Measurements from ENCODE around the gene DTX3.
A peak's percentile ranks its signal among the peaks of the same experiment; 100 is the strongest.

DTX3 gene

DNA sequence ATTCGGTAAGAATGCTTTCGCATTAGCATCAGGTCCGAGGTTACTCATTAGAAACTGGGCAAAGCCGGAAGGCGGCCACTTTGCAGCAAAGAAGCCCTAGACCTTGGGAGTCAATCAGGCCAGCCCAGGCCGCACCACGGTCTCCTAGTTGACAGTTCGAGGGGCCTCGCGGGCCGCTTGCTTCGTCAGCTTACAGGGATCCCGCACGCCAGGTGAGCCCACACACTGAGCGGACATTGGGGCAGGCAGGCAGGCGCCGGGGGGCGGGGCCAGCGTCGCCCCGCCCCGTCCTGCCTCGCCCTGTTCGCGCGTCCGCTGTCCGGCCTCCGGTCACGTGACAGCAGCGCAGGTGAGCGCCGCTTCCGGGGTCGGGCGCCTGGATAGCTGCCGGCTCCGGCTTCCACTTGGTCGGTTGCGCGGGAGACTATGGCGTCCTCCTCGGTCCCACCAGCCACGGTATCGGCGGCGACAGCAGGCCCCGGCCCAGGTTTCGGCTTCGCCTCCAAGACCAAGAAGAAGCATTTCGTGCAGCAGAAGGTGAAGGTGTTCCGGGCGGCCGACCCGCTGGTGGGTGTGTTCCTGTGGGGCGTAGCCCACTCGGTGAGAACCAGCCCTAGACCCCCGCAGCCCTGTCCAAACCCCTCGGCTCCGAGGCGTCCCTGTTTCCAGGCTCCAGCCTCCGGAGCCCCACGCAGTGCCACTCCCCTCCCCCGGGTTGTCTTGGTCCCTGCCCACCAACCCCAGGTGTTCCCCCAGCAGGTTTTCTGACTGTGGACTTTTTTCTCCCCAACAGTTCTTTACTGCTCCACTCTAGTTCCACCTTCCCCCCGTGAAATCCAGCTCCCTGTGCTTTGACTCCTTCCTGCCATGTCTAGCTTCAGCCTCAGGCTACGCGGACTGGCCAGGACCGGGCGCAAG lies 13.5 kb upstream of the DTX3 start, which contains the start of gene PIP4K2C:
Gene PIP4K2C (plus strand): TSS at position 329 of the 918 bp plus-strand sequence. CDS start 98 bp downstream, at position 427.
- peak within 1 kb of the TSS; percentile 84 for H3K4me3 Mint-ChIP-seq
- H3K9me3 Mint-ChIP-seq, result no peaks in the 10 kb centered on the region
- DNase-seq (ENCODE audit: low spot score in 2 of 2), result peak; percentile 64 to 89
- H3K4me1 Mint-ChIP-seq, result peaks cover 24% of the 10 kb centered on the region
- ATAC-seq, result peak; percentile 95
- H3K27ac Mint-ChIP-seq, result peak within 1 kb of the TSS; percentile 88
- H3K36me3 Mint-ChIP-seq, result peaks cover 32% of the 10 kb centered on the region

GRCh38 chr12:57591782-57592325 lies 12.8 kb upstream of the DTX3 start:
- Mint-ChIP-seq H3K36me3 (peaks cover 39% of the 10 kb centered on the region), H3K27ac (peak overlapping the region; percentile 88), H3K9me3 (no peaks in the 10 kb centered on the region), H3K4me1 (peaks cover 24% of the 10 kb centered on the region), H3K4me3 (peak overlapping the region; percentile 84)
- no peak for ATAC-seq
- no peak for DNase-seq (ENCODE audit: low spot score in 2 of 2)

DNA sequence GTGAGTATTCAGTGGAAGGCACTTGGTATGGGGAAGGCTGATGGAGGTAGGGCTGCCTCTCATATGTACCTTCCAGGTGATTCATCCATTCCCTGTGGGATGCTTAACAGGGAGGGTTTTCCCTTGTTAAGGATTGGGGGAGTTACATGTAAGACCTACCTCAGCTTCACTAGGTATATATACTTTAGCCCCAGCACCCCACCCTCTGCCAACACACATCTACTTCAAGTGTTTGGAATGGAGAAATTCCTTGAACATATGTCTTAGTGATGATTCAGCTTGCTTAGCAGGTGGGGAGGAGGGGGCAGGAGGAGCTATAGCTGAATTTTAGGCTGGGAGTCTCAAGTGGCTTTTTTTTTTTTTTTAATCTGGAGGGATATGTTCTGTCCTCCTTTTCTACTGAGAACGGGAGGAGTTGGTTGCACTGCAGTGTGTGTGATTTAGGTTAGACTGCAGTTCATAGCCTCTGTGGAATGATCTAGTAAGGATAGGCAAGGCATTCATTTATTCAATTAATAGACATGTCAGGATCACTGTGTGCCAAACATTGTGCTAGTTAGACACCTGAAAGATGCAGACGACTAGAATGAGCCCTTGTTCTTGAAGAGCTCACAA lies 12.0 kb upstream of the DTX3 start:
- Mint-ChIP-seq H3K27ac (peak overlapping the region; percentile 88), H3K36me3 (peaks cover 47% of the 10 kb centered on the region), H3K9me3 (no peaks in the 10 kb centered on the region), H3K4me3 (peak overlapping the region; percentile 84), H3K4me1 (peaks cover 24% of the 10 kb centered on the region)
- no peak for ATAC-seq
- no peak for DNase-seq (ENCODE audit: low spot score in 2 of 2)

GRCh38 chr12:57593187-57593586 lies 11.4 kb upstream of the DTX3 start:
- Mint-ChIP-seq H3K4me3 (no peak overlapping the region), H3K4me1 (peaks cover 24% of the 10 kb centered on the region), H3K9me3 (no peaks in the 10 kb centered on the region), H3K27ac (no peak overlapping the region), H3K36me3 (peaks cover 53% of the 10 kb centered on the region)
- DNase-seq (ENCODE audit: low spot score in 2 of 2), result no peak
- no peak for ATAC-seq

- H3K9me3 Mint-ChIP-seq, result no peaks in the 10 kb centered on the region
- DNase-seq (ENCODE audit: low spot score in 2 of 2) (no peak), ATAC-seq (no peak)
- H3K4me1 Mint-ChIP-seq, result peaks cover 29% of the 10 kb centered on the region
- no peak overlapping the region for H3K4me3 Mint-ChIP-seq
- peaks cover 70% of the 10 kb centered on the region for H3K36me3 Mint-ChIP-seq
- peak overlapping the region; percentile 67 for H3K27ac Mint-ChIP-seq
These were observed 4.2 kb upstream of the DTX3 start for GRCh38 chr12:57600395-57600794.

DNA sequence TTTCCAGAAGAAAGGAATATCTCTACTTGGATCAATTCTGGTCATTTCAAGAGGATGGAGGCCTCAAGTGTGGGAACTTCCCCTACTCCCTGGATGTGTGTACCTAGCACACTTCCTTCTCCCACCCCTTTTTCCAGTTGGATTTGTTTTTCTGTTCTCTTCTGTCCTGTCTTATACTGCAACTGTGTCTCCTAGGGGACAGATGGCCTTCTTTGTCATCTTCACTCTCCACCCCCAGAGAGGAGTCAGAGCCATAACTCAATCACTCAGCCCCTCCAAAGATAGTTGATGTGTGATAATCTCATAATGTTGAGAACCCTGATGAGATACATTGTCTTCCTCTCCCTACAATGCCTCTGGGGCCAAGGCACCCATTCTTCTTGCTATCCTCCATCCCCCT lies 2.1 kb upstream of the DTX3 start:
- Mint-ChIP-seq H3K4me1 (peaks cover 35% of the 10 kb centered on the region), H3K27ac (peak overlapping the region; percentile 46), H3K36me3 (peaks cover 49% of the 10 kb centered on the region), H3K4me3 (no peak overlapping the region), H3K9me3 (no peaks in the 10 kb centered on the region)
- no peak for DNase-seq (ENCODE audit: low spot score in 2 of 2)
- ATAC-seq, result no peak

- ATAC-seq (no peak), DNase-seq (ENCODE audit: low spot score in 2 of 2) (no peak)
- Mint-ChIP-seq H3K36me3 (peaks cover 41% of the 10 kb centered on the region), H3K4me3 (peak overlapping the region; percentile 74), H3K27ac (peak overlapping the region; percentile 86), H3K9me3 (no peaks in the 10 kb centered on the region), H3K4me1 (peaks cover 35% of the 10 kb centered on the region)
These were observed 1.3 kb upstream of the DTX3 start for GRCh38 chr12:57603324-57603723.

DNA sequence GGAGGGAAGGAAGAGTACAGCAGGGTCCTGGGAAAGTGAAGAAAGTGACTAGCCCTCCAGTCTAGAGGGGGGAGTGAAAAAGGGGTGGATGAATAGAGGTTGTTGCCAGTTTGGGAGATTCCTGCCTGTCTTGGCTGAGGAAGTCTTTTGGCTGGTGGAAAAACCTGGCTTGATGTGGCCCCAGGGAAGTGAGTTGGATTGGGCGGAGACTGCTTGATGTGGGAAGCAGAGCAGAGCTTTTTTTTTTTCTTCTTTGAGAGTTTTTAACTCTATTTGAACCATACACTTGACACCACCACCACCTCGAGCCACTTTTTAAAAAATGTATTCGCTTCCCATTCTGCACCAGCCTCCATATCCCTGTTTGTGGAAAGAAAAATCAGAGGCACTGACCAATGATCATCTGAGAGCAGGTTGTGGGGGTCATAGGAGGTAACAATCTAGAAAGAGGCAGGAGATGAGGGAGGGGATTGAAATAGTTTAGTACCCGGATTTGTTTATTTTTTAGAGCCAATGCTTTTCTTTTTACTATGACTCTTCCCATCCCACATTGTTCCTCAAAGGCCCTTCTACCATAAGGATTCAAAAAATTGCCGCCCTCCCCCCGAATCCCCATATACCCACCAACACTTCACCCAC lies 690 bp upstream of the DTX3 start:
- DNase-seq (ENCODE audit: low spot score in 2 of 2) (no peak), ATAC-seq (no peak)
- H3K4me1 Mint-ChIP-seq, result peaks cover 35% of the 10 kb centered on the region
- H3K4me3 Mint-ChIP-seq, result peak overlapping the region; percentile 74
- H3K27ac Mint-ChIP-seq, result peak overlapping the region; percentile 86
- peaks cover 35% of the 10 kb centered on the region for H3K36me3 Mint-ChIP-seq
- no peaks in the 10 kb centered on the region for H3K9me3 Mint-ChIP-seq

DNA sequence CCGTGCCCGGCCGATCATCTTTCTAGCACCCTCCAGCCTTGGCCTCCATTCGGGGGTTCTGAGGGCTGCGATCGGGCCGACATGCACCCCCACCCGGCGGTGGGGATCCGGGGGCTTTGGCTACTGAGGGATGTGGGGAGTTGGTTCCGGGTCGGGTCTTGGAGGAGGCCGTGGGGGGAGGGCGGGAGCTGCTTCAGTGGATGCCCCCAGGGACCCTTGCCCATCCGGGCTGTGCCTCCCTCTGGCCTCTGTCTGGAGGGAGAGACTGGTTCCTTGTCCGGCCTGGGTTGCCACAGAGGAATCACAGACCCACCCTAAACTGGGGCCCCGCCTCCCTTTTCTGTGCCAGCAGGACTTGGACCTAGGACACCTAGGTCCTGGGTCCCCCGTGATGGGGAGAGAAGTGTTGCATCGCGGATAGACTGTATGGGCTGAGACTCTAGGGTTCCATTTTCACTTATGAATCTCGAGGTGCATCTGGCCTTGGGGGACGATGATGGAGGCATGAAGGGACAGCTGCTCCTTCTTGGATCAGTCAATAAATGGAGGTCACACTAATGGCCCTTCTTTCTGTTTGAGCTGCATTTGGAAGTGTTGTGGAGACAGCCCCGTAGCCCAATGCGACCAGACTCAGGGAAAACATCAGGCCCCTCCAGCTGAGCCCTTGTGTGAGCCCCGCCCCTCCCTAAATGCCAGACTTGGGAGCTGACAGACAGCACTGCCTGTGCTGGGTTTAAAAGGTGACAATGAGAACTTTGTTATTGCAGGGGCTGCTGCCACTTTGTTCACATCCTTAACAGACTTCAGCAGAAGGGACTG lies 577 bp downstream of the DTX3 start:
- DNase-seq (ENCODE audit: low spot score in 2 of 2), result peak in 1 of 2 donors; percentile 64
- Mint-ChIP-seq H3K9me3 (no peaks in the 10 kb centered on the region), H3K27ac (peak overlapping the region; percentile 86), H3K4me1 (peaks cover 36% of the 10 kb centered on the region), H3K36me3 (peaks cover 22% of the 10 kb centered on the region), H3K4me3 (peak overlapping the region; percentile 74)
- ATAC-seq, result peak; percentile 44

- H3K4me3 Mint-ChIP-seq, result peak overlapping the region; percentile 74
- H3K36me3 Mint-ChIP-seq, result peaks cover 16% of the 10 kb centered on the region
- ATAC-seq, result no peak
- peaks cover 43% of the 10 kb centered on the region for H3K4me1 Mint-ChIP-seq
- no peaks in the 10 kb centered on the region for H3K9me3 Mint-ChIP-seq
- H3K27ac Mint-ChIP-seq, result peak overlapping the region; percentile 86
- DNase-seq (ENCODE audit: low spot score in 2 of 2), result no peak
These were observed 1.2 kb downstream of the DTX3 start for GRCh38 chr12:57605811-57606311.

DNA sequence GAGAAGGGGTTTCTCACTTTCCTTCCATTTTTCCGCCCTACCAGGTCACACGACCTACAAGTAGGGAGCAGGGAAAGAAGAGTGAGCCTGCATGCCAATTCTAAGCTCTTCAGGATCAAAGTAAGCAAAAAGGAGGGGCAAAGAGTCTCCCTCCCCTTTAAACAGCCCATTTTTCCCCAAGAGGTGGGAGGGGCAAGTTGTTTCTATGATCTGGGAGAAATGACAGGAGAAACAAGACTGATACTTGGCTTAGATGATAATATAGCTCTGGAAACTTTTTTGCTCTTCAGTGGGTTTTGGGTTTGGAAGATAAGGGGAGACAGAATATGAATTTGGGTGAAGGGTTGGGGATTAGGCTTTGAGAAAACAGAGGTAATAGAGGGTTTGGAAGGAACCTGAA lies 1.8 kb downstream of the DTX3 start:
- ATAC-seq (no peak), DNase-seq (ENCODE audit: low spot score in 2 of 2) (no peak)
- Mint-ChIP-seq H3K4me3 (no peak overlapping the region), H3K27ac (no peak overlapping the region), H3K36me3 (peaks cover 12% of the 10 kb centered on the region), H3K4me1 (peaks cover 45% of the 10 kb centered on the region), H3K9me3 (no peaks in the 10 kb centered on the region)

- no peak for ATAC-seq
- H3K27ac Mint-ChIP-seq, result no peak overlapping the region
- H3K4me1 Mint-ChIP-seq, result peaks cover 45% of the 10 kb centered on the region
- peaks cover 14% of the 10 kb centered on the region for H3K36me3 Mint-ChIP-seq
- no peak for DNase-seq (ENCODE audit: low spot score in 2 of 2)
- no peaks in the 10 kb centered on the region for H3K9me3 Mint-ChIP-seq
- no peak overlapping the region for H3K4me3 Mint-ChIP-seq
These were observed 2.2 kb downstream of the DTX3 start for GRCh38 chr12:57606821-57607220.

- H3K27ac Mint-ChIP-seq, result no peak overlapping the region
- no peaks in the 10 kb centered on the region for H3K9me3 Mint-ChIP-seq
- H3K4me1 Mint-ChIP-seq, result peaks cover 38% of the 10 kb centered on the region
- ATAC-seq (no peak), DNase-seq (ENCODE audit: low spot score in 2 of 2) (no peak)
- H3K4me3 Mint-ChIP-seq, result no peak overlapping the region
- peaks cover 8% of the 10 kb centered on the region for H3K36me3 Mint-ChIP-seq
These were observed 3.5 kb downstream of the DTX3 start for GRCh38 chr12:57607958-57608663.

Data from stimulated activated effector memory CD8-positive, alpha-beta T cell treated with anti-CD3 and anti-CD28 coated beads, Interleukin-12 subunit alpha, Interleukin-12 subunit beta, amount 100 ng/mL, for 72 hours (primary cell).